Inflammatory macrophage treated with lipopolysaccharide for 4 hours (primary cell): ENCODE results near the gene ZNF750.

ENCODE experiments used
- DNase-seq: peaks from one replicate; pipeline ENCODE4 v3.0.0-alpha.2; 2020

ZNF750 gene

DNA sequence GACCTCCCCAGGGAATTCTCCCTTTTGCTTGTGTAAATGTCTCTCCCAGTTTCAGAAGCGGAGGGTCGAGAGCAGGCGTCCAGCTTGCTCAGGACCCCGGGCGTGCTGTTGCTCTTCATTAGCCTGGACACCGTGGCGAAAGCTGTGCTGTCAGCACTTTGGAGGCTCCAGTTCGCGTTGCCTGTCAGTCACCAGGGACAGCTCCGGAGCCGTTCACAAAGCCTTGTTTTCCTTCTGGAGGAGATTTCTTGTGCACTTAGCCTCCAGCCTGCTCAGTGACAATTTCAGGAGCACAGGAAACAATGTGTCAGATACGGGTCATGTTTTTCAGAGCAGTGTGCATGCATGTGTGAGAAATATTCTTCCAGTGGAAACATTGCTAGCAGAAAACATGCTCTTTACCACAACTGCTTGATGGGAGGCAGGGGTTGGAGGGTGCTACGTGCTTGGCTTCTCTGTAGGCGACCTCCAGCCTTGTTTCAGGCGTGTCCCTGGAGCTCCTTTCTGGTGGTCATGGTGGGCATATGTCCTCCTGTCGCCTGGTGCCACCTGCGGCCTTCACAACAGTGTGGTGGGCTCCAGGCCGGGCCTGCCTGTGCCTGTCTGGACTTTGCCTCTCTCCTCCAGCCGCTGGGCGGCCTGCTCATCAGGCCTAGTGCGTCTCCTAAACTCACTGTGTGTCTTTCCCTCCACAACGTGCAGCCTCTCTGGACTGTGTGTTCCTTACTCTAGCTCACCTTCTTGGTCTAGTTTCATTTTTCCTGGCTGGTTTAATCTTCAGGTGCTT lies 29.0 kb downstream of the ZNF750 start:
- no peak for DNase-seq

DNA sequence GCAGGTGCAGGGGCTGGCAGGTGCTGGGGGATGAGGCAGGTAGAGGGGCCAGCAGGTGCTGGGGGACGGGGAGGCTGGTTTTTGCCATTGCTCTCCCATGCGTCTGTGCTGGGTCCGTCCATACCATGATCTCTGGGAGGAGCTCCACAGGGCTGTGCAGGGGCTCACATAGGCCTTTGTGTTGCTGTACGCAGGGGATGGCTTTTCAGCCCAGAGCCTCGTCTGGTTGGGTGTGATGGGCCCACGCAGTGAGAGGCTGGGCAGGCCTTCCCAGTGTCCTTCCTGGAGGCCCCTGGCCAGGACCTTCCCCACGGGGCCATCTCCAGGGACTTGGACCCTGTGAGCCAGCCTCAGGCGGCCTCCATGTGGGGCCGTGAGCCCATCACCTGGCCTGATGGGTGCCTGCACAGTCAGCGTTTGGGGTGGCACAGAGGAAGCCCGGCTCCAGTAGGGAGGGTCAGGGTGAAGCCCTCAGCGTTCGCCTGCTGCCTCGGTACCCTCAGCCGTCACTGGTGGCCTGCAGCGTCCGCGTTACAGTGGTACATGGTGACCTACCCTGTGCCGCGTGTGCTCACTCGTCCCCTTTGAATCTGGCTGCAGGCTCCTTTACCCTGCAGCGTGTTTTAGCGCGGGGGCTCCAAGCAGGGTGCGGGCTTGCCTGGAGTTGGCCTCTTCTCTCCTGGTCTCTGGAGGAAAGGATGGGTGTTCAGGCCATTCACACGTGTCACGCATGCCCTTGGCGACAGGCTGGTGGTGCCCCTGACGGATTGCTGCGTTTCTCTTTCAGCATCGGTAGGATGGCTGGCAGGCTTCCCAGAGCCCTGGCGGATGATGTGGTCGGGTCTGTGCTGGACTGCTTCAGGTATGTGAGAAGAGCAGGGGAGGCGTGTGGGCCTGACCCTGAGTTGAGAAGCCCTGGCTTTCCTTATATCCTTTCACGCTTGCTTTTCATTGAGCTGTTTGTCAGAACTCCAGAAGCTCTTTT lies 30.6 kb downstream of the ZNF750 start:
- DNase-seq, result no peak

DNA sequence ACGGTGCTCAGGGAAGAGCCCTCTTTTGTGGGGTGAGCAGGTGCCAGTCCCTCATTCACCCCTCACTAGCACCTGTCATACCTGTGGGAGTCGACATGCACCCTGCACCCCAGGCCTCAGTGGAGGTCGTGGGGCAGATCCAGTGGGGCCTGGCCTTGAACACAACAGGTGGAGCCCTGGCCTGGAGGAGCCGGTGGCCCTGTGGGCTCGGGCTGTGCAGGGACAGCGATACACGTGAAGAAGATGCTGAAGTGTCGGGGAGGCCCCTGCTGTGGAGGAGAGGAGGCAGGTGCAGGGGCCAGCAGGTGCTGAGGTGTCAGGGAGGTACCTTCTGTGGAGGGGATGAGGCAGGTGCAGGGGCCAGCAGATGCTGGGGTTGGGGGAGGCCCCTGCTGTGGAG lies 31.8 kb downstream of the ZNF750 start:
- no peak for DNase-seq

DNA sequence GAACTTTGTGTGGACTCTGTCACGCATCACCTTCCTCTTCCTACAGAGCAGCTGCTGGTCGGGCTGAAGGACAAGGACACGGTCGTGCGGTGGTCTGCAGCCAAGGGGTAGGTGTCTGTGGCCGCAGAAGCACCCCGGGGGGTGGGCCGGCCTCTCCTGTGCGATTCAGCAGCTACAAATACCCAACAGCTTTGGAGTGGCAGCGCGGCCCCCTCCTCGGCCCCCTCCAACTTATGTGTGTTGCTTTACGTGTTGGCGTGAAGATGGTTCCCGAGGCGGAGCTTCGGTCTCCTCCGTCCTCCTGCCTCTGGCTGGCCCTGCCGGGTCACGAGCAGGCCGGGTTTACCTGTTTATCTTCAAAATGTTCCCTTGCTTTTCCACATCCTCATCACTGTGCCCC lies 32.3 kb downstream of the ZNF750 start:
- no peak for DNase-seq

DNA sequence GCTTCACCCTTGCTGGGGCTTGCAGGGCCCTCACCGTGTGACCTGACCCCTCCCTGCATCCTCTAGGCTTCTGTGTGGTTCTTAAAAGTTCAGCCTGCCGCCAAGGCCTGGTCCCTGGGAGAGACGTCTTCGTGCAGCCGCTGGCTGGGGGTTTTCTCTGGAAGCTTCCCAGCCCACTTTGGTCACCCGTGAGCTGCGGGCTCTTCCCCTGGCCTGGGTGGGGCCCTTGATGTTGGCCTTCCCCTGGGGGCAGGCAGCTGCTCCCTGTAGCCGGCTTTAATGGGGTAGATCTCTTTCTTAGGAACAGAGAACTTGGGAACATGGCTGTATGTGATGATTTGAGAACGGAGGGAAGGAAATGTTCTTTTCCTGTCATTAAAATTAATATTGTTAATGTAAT lies 32.7 kb downstream of the ZNF750 start:
- DNase-seq, result no peak

DNA sequence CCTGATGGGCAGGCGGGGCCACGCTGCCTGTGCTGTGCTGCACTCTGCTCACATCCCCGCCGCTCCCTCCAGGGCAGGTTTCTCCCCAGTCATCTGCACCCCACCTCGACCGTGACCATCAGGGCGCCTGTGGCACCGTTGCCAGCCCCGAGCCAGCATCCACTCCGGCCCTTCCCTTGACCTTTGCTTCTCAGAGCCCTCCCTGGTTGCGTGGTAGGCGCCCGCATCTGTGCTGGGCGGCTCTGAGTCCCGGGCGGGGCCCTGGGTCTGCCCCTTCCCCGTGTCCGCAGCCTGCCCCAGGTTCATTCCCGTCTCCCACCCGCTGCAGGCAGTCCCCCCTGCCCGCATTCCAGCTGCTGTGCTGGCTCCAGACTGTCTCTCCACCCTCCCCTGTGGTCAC lies 33.2 kb downstream of the ZNF750 start:
- no peak for DNase-seq

DNA sequence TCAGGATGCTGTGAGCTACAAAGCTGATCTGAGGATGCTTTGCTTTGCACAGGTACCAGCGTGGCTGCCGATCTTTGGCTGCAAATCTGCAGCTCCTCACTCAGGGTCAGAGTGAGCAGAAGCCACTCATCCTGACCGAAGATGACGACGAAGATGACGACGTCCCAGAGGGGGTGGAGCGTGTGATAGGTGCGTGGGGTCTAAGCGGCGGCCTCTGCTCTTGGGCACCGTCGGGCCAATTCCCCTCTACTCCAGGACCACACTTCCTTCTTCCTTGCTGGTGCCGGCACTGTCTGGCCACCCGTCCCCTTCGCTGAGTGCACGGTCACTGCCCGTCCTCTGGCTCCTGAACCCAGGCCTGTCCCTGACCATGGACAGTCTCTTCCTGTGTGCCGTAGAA lies 34.0 kb downstream of the ZNF750 start:
- no peak for DNase-seq

DNA sequence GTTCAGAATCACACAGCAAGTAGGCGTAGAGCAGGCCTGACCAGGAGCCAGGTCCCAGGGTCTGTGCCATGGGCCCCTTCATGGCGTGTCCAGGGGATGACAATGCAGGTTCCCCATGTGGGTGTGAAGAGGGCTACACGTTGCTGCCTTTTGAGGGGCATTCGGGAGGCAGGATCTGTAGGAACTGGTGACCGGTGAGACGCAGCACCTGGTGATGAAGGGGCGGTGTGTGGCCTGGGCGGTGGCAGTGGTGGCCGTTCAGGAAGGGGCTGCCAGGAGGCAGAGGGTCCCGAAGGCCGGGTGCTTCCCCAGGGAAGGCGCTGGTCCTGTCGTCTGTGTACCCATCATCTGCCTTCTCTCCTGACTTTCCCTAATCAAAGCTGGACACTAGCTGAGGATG lies 34.6 kb downstream of the ZNF750 start:
- no peak for DNase-seq

DNA sequence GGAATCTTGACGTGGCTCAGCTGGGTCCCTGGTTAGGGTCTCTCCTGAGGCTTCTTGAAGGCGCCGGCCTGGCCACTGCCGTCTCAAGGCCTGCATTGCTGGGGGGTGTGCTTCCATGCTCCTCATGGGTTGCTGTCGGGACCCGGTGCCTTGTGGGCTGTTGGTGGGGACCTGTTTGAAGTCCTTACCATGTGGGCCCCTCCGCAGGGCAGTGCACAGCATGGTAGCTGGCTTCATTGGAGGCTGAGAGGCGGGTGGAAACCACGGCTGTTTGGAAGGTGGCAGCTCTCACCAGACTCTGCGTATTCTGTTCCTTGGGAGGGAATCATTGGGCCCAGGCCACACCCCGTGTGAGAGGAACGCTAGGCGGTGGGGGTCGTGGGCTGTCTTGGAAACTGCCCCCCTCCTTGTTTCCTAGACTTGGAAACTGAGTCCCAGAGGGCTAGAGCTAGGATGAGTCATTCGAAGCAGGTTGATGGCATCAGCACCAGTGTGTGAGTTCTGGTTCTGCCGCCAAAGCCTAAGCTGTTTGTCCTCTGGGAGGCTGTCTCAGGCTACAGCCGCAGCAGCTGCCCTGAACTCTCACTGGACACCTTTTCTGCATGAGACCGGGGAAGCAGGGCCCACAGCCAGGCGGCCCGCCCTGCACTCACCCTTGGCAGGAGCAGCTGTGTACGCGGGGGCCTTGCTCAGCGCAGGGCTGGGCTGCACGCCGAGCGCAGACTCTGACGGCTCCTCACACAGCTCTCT lies 35.2 kb downstream of the ZNF750 start:
- DNase-seq, result no peak

DNA sequence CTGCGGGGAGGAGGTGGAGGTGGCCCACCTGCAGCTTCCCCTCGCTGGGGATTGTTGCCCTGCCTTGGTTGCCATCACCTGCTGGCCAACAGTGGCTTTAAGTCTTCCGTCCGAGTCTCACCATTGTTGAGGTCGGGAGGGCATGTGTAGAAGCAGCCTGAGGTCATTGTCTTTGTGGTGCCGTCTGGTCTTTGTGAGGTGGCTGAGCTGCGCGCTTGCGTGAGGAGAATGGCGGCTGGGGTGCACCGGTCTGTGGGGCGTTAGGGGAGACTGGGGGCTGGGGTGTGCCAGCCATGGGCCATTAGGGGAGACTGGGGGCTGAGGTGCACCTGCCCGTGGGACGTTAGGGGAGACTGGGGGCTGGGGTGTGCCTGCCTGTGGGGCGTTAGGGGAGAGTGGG lies 36.2 kb downstream of the ZNF750 start:
- DNase-seq, result no peak

DNA sequence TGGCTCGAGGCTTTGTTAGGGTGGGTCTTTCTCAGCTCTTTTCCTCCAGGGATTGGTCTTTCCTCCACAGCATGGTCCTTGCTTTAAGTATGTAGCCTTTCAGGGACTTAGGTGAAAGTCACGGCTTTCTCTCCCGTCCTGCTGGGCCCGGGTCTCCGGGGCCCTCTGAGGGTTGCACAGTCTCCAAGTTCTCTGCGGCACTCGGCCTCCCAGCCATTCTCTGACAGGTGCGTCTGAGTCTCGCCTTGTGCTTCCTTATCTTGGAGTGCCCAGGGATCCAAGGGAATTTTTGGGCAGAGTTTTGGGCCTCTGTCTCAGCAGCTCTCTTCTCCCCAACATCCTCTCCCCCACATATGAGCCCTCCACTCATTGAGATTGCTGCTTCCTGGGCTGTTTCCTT lies 36.6 kb downstream of the ZNF750 start:
- DNase-seq, result no peak

DNA sequence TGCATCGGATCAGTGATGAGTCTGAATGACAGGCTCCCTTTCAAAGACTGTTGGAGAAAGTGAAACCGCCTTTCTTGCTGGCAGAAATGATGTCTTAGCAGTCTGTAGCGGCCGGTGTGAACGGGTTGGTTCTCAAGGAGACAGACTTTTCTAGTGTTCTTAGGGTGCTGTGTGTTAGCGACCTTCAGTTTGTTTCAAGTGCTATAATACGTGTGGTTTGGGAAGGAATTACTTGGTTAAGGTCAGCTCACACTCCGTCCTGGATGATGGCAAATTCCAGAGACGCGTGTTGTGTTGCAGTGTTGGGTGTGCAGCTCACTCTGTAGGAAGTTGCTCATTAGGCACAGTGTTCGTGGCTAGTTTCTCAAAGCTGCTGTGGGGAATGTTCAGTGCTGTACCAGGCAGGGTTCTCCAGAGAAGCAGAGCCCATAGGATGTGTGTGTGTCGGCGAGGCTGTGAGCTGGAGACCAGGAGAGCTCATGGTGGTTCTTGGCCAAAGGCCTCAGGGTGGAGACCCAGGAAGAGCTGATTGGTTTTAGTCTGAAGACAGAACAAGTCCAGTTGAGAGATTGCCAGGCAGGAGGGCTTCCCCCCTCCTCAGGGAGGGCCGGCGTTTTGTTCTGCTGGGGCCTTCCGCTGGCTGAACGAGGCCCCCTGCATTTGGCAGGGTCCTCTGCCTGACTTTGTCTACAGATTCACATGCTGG lies 37.6 kb downstream of the ZNF750 start:
- DNase-seq, result no peak

DNA sequence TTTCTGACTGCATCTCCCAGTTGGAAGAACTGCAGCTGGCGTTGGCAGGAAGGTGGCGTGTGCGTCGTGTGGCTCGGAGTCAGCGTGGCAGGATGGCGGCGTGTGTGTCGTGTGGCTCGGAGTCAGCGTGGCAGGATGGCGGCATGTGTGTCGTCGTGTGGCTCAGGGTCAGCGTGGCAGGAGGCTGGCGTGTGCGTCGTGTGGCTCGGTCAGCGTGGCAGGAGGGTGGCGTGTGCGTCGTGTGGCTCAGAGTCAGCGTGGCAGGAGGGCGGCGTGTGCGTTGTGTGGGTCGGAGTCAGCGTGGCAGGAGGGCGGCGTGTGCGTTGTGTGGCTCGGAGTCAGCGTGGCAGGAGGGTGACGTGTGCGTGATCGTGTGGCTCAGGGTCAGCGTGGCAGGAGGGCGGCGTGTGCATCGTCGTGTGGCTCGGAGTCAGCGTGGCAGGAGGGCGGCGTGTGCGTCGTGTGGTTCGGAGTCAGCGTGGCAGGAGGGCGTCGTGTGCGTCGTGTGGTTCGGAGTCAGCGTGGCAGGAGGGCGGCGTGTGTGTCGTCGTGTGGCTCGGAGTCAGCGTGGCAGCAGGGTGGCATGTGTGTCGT lies 38.3 kb downstream of the ZNF750 start:
- DNase-seq, result no peak

DNA sequence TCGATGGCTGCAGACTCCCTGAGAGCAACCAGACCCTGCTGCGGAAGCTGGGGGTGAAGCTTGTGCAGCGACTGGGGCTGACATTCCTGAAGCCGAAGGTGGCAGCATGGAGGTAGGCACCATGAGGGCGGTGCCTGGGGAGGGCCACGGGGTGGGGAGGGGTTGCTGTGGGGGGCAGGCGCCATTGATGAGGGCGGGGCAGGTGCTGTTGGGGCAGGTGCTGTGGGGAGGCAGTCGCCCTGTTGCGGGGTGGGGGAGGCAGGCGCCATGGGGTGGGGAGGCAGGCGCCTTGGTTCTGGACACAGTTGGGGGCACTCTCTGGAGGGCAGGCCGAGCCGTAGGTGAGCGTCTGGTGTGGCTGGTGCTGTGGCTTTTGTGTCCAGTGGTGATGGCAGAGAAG lies 38.9 kb downstream of the ZNF750 start:
- DNase-seq, result no peak

DNA sequence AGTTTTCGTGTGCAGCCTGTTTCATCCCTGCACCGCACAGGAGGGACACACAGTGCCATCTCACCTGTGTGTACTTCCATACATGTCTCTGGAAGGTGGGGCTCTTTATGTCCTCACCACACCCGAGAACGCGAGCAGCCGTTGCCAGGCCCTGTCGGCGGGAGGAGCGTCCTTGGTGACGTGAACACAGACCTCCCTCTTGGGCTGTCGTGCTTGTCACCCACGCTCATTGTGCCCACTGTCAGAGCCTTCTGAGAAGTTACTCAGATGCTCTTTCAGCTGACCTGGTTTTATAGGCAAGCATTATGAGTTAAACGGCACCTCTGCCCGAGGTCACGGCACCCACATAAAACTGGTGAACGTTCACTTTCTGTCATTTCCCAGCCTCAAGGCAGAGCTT lies 40.2 kb downstream of the ZNF750 start:
- DNase-seq, result no peak

DNA sequence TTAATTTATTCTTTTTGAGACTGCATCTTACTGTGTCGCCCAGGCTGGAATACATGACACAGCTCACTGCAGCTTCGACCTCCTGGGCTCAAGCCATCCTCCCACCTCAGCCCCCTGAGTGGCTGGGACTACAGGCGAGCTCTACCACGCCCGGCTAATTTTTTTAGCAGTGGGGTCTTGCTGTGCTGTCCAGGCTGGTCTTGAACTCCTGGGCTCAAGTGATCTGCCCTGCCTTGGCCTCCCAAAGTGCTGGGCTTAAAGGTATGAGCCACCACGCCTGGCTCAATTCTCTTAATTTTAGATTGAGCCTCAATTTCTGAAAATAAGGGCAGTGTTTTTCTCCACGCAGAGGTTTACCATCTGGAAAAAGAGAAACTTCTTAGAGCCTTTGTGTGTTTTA lies 41.1 kb downstream of the ZNF750 start:
- no peak for DNase-seq

DNA sequence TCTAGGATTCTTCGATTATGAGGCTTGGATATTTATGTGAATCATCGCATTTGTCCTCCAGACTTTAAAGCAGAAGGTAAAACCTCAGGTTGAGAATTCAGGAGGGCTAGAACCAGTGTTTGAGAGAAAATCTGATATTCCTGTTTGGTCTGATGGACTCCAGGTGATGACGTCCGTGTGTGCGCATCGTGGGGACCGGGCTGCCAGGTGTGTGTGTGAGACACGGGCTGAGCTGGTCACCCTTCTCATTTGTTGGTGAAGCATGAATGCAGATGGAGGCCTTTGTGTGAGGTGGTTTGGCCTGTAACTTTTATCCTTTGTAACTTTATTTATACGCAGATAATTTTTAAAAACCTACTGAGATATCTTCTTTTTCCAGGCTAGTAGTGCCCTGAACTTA lies 42.8 kb downstream of the ZNF750 start:
- no peak for DNase-seq

DNA sequence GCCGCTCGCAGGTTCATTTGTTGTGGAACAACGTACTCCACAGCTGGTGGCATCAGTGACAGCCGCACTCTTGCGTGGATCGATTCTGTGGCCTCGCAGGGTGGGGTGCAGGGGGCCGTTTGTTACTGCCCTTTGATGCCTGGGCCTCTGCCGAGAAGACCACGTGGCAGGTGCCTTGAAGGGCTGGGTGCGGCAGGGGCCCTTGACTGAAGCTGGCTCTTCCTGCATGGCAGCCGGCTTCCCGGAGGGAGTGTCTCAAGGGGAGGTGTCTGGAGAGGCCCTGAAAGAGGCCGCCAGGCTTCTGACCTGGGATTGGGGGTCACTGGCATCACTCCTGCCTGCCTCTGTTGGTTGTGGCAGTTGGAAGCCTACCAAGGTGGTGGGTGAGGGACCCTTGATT lies 44.2 kb downstream of the ZNF750 start:
- DNase-seq, result no peak

DNA sequence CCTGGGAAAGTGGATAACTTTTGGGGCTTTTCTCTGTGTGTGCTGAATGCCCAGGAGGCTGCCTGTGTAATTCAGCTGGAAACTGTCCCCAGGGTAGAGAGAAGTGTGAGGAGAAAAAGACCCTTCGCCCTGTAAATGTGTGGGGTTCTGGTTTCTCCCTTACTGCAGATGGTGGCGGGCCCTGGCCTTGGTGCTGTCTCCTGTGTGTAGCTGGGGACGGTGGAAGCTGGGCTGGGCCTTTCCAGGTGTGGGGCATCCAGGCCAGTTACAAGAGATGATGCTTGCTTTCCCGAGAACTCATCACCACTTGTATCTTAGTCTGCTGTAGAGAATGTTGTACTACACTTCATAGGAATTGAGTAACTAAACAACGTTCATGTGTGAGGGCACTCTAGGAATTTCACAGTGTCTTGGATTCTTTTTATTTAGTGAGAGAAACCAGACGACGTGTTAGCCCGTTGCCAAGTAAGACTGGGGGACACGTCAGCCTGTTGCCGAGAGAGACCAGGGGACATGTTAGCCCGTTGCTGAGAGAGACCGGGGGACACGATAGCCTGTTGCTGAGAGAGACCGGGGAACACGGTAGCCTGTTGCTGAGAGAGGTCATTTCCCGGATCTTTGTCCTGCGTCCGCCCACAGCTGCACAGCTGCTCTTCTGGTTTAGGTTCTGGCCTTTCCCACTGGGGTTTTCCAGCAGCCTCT lies 44.9 kb downstream of the ZNF750 start:
- DNase-seq, result no peak

DNA sequence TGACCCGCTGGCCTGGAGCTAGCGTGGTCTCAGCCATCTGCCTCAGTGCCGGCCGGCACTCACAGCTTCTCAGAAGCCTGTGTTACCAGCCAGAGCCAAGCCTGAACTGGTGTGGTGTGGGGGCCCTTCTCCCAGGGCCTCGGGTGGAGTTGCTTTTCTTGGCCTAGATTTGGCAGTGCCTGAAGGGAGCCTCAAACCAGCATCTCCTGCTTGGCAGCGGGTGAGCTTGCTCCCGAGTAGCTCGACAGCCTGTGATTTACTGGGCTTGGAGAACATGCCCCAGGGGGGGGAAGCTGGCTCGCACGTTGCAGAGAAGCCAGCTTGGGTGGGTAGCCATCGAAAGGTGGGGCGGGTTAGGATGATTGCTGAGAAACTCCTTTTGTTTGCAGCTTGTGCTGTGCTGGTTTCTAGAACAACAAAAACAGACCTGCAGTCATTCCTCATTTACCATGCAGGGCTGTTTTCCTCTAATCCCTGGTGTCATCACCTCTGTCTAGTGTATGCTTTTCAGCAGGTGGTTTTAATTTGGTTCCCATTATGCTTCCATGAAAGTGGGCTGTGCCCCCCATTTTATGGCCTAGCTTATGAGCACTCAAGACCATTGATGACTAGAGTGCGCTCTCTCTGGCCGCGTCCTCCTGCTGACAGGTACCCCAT lies 45.7 kb downstream of the ZNF750 start:
- no peak for DNase-seq

DNA sequence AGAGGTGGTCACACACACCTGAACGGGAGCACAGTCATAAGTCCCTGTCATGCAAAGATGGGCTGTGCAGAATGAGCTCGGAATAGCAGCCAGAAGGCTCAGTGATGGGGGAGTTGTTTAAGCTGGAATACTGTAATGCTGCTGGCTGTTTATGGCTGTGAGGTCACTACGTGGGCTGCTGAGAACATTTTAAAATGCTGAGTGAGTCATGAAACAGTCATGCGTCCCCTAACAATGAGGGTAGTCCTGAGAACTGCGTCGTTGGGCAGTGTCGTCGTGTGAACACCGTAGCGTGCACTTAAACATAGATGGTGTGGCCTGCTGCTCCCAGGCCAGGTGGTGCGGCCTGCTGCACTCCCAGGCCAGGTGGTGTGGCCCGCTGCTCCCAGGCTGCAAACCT lies 48.3 kb downstream of the ZNF750 start:
- DNase-seq, result no peak
